HG02981 (cell line): ENCODE measurements around the gene RUNDC1.
A peak's percentile ranks its signal among the peaks of the same experiment; 100 is the strongest.

Source experiments
- ATAC-seq: cut with Tn5 transposase; IDR thresholded peaks from one replicate; pipeline ENCODE4 v1.9.1; 2021; ENCODE audit warnings: mild to moderate bottlenecking, moderate library complexity; ENCODE audit not compliant: unreplicated experiment

RUNDC1 gene

GRCh38 chr17:43016216-43016615 is 35.9 kb downstream of the RUNDC1 start:
- ATAC-seq = no peak

- ATAC-seq = no peak
Observed at GRCh38 chr17:43018008-43018853, 37.9 kb downstream of the RUNDC1 start.

GRCh38 chr17:43018932-43019331 is 38.6 kb downstream of the RUNDC1 start:
- no peak for ATAC-seq

GRCh38 chr17:43019418-43019817 is 39.1 kb downstream of the RUNDC1 start:
- ATAC-seq = no peak

GRCh38 chr17:43020030-43020621 is 39.8 kb downstream of the RUNDC1 start:
- no peak for ATAC-seq

GRCh38 chr17:43020789-43021740 is 40.7 kb downstream of the RUNDC1 start:
- no peak for ATAC-seq

GRCh38 chr17:43021741-43022512 is 41.6 kb downstream of the RUNDC1 start, which contains the start of gene VAT1:
Gene VAT1, minus strand, starts transcription at chr17:43022385. Its CDS starts 63 bp downstream, at chr17:43022322.
- no peak for ATAC-seq

GRCh38 chr17:43024407-43025289 is 44.3 kb downstream of the RUNDC1 start, which contains the start of gene RND2:
Gene RND2, plus strand, starts transcription at chr17:43025231. Its CDS starts 117 bp downstream, at chr17:43025348.
- peak; percentile 47 for ATAC-seq

GRCh38 chr17:43025290-43025657 is 44.9 kb downstream of the RUNDC1 start:
- ATAC-seq = no peak

GRCh38 chr17:43025766-43026537 is 45.6 kb downstream of the RUNDC1 start:
- no peak for ATAC-seq

GRCh38 chr17:43026595-43026994 is 46.2 kb downstream of the RUNDC1 start:
- no peak for ATAC-seq

- no peak for ATAC-seq
Observed at GRCh38 chr17:43027091-43028032, 47.0 kb downstream of the RUNDC1 start.

GRCh38 chr17:43028221-43028861 is 48.0 kb downstream of the RUNDC1 start:
- ATAC-seq = no peak

- ATAC-seq = no peak
Observed at GRCh38 chr17:43030137-43030767, 49.9 kb downstream of the RUNDC1 start.

GRCh38 chr17:43031666-43032065 is 51.3 kb downstream of the RUNDC1 start:
- ATAC-seq = no peak
